Ovary (tissue), 9 donors: ENCODE data around the gene USP30. TPM values are rescaled to one million over a fixed set of nuclear protein-coding genes. Genes with fewer than 3 reads are reported as not detected.

Experiments
- DNase-seq, 5 donors: peaks; one replicate each; pipeline ENCODE4 v3.0.0-alpha.2; 2019 to 2020
- H3K27ac ChIP-seq, 2 donors: fragments of 200-600 bp; one replicate each; pipeline versions ENCODE4 v1.5.1 to v1.8.0; 2019 to 2022
- H3K27me3 ChIP-seq: fragments of 200-600 bp; one replicate; pipeline ENCODE4 v1.8.0; 2022
- H3K36me3 ChIP-seq: fragments of 200-600 bp; sonication (generic); one replicate; pipeline ENCODE4 v1.5.1; 2019
- H3K4me1 ChIP-seq: one replicate; pipeline ENCODE4 v1.8.1; 2013; ENCODE audit warnings: mild to moderate bottlenecking, moderate library complexity; ENCODE audit not compliant: insufficient read depth
- H3K4me3 ChIP-seq: fragments of 200-600 bp; sonication (generic); one replicate; pipeline ENCODE4 v1.5.1; 2017
- H3K9me3 ChIP-seq, 2 donors: fragments of 200-600 bp in 1 of 2; sonication (generic) in 1 of 2; one replicate each; pipeline versions ENCODE4 v1.5.1 to v1.8.1; 2013 to 2019; ENCODE audit warnings: mild to moderate bottlenecking in 1 of 2, moderate library complexity in 1 of 2
- CTCF ChIP-seq, 3 donors: fragments of 450-650 bp in 2 of 3; fragments of 200-600 bp in 1 of 3; IDR thresholded peaks; one replicate each; pipeline versions ENCODE4 v1.5.1 to v1.8.0; 2016 to 2022; ENCODE audit warnings: antibody characterized with exemption in 3 of 3, mild to moderate bottlenecking in 1 of 3
- EP300 ChIP-seq: sonication (generic); formaldehyde crosslinking; IDR thresholded peaks from one replicate; pipeline ENCODE4 v1.6.1; 2017; ENCODE audit warnings: antibody characterized with exemption
- POLR2A ChIP-seq: fragments of 450-650 bp; IDR thresholded peaks from one replicate; pipeline ENCODE4 v1.6.1; 2017; ENCODE audit warnings: antibody characterized with exemption, mild to moderate bottlenecking, moderate library complexity
- WGBS, 3 donors: extraction: QIAGEN DNeasy Blood & Tissue Kit in 1 of 3; methylation state at CpG; one replicate each; pipeline versions ENCODE4 v1.1.5 to v1.1.7; 2013 to 2017; 5-methylcytosine and 5-hydroxymethylcytosine counted together
- intact Hi-C, 4 donors: fragments of 100-400 bp; cut with DNase I; formaldehyde crosslinking; loops; one replicate each; pipeline versions ENCODE4 v1.11.0 to v1.15.1; 2022 to 2023
- polyA plus RNA-seq, 2 donors: library from polyadenylated mRNA; stranded (reverse); fragments of 200-250 nt in 1 of 2; fragments of 350-450 nt in 1 of 2; fragmentation: Illumina TruSeq in 1 of 2; extraction: RNeasy Lipid Tissue Mini Kit (QIAGEN cat#74804) in 1 of 2; gene quantifications; one replicate each; pipeline ENCODE4 v1.2.3, GENCODE V29; 2013 to 2014
- total RNA-seq, 7 donors: library from RNA; depleted of rRNA in 2 of 7; stranded (reverse); fragments of >200 nt in 2 of 7; fragmentation: NEBNext Ultra II Directional in 3 of 7; extraction: Animal tissue kit (Norgen Biotek cat#: 25700) in 3 of 7; gene quantifications; one replicate each; pipeline versions ENCODE4 v1.1.0 to v1.2.4, GENCODE V29; 2016 to 2023
- donor health status: DM: no; HTN: no; CAD: no; lungs with moderate emphysema.
- donor health status: DM: no; HTN: no; CAD: no.
- donor health status: Bipolar disorder and iron deficiency.
- donor health status: DM: yes; HTN: yes; CAD: no.
- donor health status: DM: no; HTN: no; CAD: no.
- donor health status: DM: yes; HTN: yes; CAD: no.

The USP30 gene
- total and polyA plus RNA-seq, 9 donors: 11.8 to 27.1 (median 21.0) TPM

- no peak for DNase-seq
- H3K36me3 ChIP-seq: no peaks in the 10 kb centered on the region
- H3K4me3 ChIP-seq: no peak overlapping the region
- WGBS, 3 donors: 81 to 90% (median 88%) methylated on average over 6 of the region's 6 CpGs
- no peak for TF ChIP-seq CTCF (IDR thresholded peaks at IDR 0.05)
- no peak for TF ChIP-seq POLR2A
- no peak for TF ChIP-seq EP300
- no peaks in the 10 kb centered on the region for H3K4me1 ChIP-seq
- H3K27me3 ChIP-seq: no peaks in the 10 kb centered on the region
- H3K27ac ChIP-seq: no peak overlapping the region
- intact Hi-C loops: no loop called here
- H3K9me3 ChIP-seq: no peaks in the 10 kb centered on the region
These were observed 37.2 kb upstream of the USP30 start for GRCh38 chr12:109014984-109015765.

DNA sequence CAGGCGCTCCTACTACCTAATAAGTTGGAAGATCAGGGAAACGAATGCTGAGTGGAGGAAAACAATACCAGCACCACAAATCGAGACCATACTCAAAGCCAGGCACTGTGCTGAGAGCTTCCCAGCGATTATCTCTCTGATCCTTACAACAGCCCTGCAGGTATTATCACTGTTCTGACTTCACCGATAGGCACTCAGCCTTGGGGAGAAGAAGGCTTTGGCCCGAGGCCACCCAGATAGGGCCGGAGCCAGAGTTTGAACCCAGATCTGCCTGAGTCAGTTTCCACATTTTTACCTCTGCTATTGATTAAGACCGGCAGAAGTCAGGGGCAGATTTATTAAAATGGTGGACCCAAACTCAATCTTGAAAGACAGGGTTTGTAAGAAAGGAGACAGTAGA is 36.4 kb upstream of the USP30 start:
- Histone ChIP-seq H3K27me3 (no peaks in the 10 kb centered on the region), H3K4me3 (no peak overlapping the region), H3K9me3 (no peaks in the 10 kb centered on the region), H3K27ac (no peak overlapping the region), H3K4me1 (no peaks in the 10 kb centered on the region), H3K36me3 (no peaks in the 10 kb centered on the region)
- TF ChIP-seq POLR2A (no peak), CTCF (IDR thresholded peaks at IDR 0.05) (no peak), EP300 (no peak)
- 70 to 77% (median 75%) methylated on average over 8 of the region's 8 CpGs for WGBS, 3 donors
- intact Hi-C loops: no loop called here
- DNase-seq: no peak

- H3K36me3 ChIP-seq: no peaks in the 10 kb centered on the region
- no peak for TF ChIP-seq CTCF (IDR thresholded peaks at IDR 0.05)
- no peak for TF ChIP-seq POLR2A
- no peak for TF ChIP-seq EP300
- H3K27ac ChIP-seq: no peak overlapping the region
- H3K4me1 ChIP-seq: no peaks in the 10 kb centered on the region
- H3K27me3 ChIP-seq: no peaks in the 10 kb centered on the region
- no peak overlapping the region for H3K4me3 ChIP-seq
- intact Hi-C loops: no loop called here
- no peaks in the 10 kb centered on the region for H3K9me3 ChIP-seq
- DNase-seq: no peak
- 79 to 83% (median 82%) methylated on average over 6 of the region's 6 CpGs for WGBS, 3 donors
These were observed 35.4 kb upstream of the USP30 start for GRCh38 chr12:109016978-109017377.

DNA sequence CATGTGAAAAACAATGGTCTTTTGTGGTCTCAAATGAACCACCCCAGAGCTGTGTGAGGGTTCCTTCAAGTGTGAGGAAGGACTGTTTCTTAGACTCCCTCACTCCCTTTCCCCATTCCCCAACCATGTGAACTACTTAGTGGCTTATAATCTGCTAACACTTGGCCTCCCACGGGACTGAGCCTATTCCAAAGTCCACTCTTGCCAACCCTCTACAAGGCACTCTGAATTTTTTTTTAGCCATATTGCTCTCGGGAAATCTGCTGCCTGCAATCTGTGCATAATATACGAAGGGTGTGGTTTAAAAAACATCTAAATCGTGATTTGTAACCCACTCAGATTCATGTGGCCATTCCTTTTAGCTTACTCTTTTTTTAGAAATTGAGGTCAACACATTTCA is 34.1 kb upstream of the USP30 start:
- DNase-seq: no peak
- Histone ChIP-seq H3K27ac (no peak overlapping the region), H3K27me3 (no peaks in the 10 kb centered on the region), H3K4me1 (no peaks in the 10 kb centered on the region), H3K36me3 (no peaks in the 10 kb centered on the region), H3K9me3 (no peaks in the 10 kb centered on the region), H3K4me3 (no peak overlapping the region)
- WGBS, 3 donors: 61 to 66% (median 65%) methylated on average over 4 of the region's 4 CpGs
- intact Hi-C loops: no loop called here
- no peak for TF ChIP-seq POLR2A

- Histone ChIP-seq H3K4me1 (no peaks in the 10 kb centered on the region), H3K9me3 (no peaks in the 10 kb centered on the region), H3K36me3 (no peaks in the 10 kb centered on the region), H3K27me3 (no peaks in the 10 kb centered on the region), H3K27ac (no peak overlapping the region), H3K4me3 (no peak overlapping the region)
- WGBS, 3 donors: 54 to 65% (median 59%) methylated on average over 7 of the region's 7 CpGs
- intact Hi-C loops: no loop called here
- DNase-seq: no peak
- no peak for TF ChIP-seq POLR2A
- TF ChIP-seq CTCF (IDR thresholded peaks at IDR 0.05): no peak
- TF ChIP-seq EP300: no peak
These were observed 32.1 kb upstream of the USP30 start for GRCh38 chr12:109020146-109020795.
